Cerebellar cortex (tissue), 1 donor: Measurements from ENCODE around the gene FAM219A.
"Not testable (repeated sequence)": the region's sequence is repeated elsewhere in the genome, so short reads cannot be mapped to it uniquely, and the experiment has no call there.

Experiments used
- DNase-seq: peaks from one replicate; pipeline ENCODE4 v3.0.0-alpha.2; 2015; ENCODE audit warnings: low spot score

Gene FAM219A

DNA sequence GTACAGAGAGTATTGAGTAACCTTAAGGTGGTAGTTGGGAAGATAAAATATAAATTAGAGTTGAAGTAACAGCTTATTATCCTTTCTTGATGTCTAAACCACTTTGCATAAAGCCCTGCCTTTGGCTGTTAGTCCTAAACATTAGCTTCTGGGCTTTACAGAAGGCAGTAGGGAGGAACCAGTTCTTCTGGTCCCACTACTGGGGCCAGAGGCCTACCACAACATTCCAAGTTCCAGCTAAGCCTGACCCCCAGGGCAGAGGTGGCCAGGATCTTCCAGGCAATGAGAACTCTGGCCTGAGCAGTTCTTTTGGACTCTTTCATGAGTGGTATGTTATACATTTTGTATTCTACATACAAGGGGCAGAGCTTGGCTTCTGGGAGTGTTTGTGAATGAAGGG is 26.3 kb upstream of the FAM219A start:
- DNase-seq, result no peak

- DNase-seq, result not testable (repeated sequence)
Measured at GRCh38 chr9:34482746-34483145, 24.4 kb upstream of the FAM219A start.

DNA sequence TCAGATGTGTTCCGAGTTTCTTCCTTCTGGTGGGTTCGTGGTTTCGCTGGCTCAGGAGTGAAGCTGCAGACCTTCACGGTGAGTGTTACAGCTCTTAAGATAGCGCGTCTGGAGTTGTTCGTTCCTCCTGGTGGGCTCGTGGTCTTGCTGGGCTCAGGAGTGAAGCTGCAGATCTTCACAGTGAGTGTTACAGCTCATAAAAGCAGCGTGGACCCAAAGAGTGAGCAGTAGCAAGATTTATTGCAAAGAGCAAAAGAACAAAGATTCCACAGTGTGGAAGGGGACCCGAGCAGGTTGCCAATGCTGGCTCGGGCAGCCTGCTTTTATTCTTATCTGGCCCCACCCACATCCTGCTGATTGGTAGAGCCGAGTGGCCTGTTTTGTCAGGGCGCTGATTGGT is 23.2 kb upstream of the FAM219A start:
- DNase-seq, result not testable (repeated sequence)

DNA sequence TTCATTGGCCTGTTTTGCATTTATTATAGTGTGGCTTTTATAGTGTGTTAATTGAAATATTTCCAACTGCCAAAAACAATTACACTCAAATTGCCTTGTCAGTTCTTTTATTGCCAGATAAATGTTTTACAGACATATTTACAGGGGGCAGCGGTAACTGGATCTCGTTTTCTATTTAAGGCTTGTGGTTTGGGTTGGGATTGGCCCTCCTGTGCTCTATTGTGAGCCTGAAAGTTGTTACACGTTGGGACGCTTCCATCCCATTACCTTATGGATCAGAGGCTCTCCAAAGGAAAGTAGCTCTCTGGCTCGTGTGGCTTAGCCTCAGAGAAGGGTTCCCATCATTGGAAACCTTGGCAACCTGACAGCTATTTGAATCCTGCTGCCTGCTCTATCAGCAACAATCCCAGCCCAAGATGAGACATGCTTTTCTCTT is 21.1 kb upstream of the FAM219A start:
- no peak for DNase-seq

GRCh38 chr9:34477541-34477940 is 19.2 kb upstream of the FAM219A start:
- DNase-seq, result no peak

- DNase-seq, result no peak
Measured at GRCh38 chr9:34475097-34475496, 16.7 kb upstream of the FAM219A start.

DNA sequence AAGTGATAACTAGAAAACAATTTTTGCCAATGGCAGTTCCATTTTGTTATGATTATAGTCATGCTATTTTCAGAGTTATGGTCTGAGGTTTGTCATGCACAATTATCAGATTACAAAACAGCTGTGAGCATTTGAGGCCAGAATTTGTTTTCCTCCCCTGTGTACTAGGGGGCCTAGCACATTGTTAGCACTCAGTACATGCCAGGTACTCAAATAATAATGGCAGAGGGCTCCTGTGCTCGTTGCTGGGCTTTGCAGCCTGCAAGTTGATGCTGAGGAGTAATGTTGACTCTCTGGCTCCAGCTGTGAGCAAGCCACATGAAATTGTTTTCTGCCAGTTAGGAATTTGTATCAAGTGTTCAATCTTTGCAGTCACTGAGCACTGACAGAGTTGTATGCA is 7.1 kb upstream of the FAM219A start:
- DNase-seq, result no peak

- no peak for DNase-seq
Measured at GRCh38 chr9:34464571-34464970, 6.2 kb upstream of the FAM219A start.

- no peak for DNase-seq
Measured at GRCh38 chr9:34463901-34464232, 5.5 kb upstream of the FAM219A start.

GRCh38 chr9:34463098-34463900 is 4.9 kb upstream of the FAM219A start:
- no peak for DNase-seq

DNA sequence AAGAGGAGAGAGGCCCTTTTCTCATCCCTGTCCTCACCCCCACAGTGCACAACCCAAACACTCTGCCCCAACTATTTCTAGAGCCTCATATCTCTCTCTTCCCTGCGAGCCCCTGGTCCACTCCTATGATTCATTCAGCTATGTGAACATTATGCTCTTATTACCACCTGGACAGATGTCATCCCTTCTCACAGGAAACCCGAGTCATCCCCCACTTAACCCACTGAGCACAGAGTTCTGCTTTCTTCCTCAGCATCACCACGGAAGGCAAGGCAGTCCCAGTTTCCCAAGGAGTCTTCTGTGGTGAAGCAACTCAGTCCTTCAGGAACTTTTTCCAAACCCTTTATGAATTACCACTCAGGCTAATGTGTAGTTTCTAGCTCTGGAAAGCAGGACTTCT is 1.6 kb upstream of the FAM219A start:
- DNase-seq, result no peak

GRCh38 chr9:34459356-34459755 is 986 bp upstream of the FAM219A start:
- no peak for DNase-seq

DNA sequence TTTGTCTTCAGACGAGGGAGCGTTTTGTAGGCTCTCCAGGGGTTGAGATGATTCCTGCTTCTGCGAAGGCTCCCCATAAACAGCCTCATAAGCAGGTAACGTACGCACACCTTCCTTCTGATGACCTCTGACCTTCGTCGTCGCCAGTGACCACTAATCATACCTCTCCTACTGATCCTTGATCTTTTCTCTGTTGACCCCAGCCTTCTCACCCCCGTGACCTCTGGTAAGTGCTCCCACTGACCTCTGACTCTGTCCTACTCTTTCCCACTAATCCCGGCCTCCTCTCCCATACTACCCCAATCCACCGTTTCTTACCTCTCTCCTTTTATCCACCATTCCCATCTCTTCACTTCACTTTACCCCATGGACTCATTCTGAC is 580 bp upstream of the FAM219A start:
- no peak for DNase-seq

- DNase-seq, result peak; percentile 77
Measured at GRCh38 chr9:34457266-34458012, 931 bp downstream of the FAM219A start.

DNA sequence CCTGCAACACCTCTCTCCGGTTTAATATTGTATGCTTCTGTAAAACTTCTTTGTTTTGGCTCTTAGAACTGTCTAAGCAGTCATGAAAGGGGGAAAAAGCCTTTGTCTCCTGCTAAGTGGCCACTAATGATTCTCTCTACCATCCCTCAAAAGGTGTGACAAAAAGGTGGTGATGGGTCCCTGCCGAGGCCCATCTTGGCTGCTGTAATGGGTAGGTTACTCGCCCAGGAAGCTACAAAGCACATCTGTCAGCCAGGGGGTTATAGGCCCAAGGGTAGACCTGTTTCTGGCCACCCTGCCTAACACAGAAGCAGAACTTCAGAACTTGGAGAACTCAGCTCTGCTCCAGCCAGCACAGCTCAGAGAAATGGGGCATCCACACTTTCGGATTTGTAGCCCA is 1.6 kb downstream of the FAM219A start:
- no peak for DNase-seq

- no peak for DNase-seq
Measured at GRCh38 chr9:34456151-34456550, 2.2 kb downstream of the FAM219A start.

GRCh38 chr9:34454571-34455065 is 3.8 kb downstream of the FAM219A start:
- no peak for DNase-seq

- DNase-seq, result no peak
Measured at GRCh38 chr9:34452568-34452967, 5.8 kb downstream of the FAM219A start.

DNA sequence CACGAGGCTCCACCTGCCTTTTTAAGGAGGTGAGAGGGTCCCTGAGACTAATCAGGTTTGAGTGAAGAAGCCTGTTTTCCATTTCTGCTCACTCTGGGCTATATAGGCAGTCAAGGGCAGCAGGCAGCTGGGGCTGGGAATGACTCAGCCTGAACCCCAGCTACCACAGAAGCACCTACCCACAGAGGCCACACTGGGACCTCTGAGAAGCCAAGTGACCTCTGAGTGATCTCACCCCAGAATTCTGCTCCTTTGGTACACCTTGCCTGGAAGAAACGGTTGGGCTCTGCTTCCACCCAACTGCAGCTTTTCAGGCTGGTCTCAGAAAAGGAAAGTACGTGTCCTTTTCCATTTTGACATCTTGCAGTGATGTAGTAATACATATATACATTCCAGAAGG is 6.8 kb downstream of the FAM219A start:
- no peak for DNase-seq

GRCh38 chr9:34451135-34451534 is 7.2 kb downstream of the FAM219A start:
- no peak for DNase-seq

- no peak for DNase-seq
Measured at GRCh38 chr9:34450644-34451043, 7.7 kb downstream of the FAM219A start.

- DNase-seq, result no peak
Measured at GRCh38 chr9:34446951-34447350, 11.4 kb downstream of the FAM219A start.

GRCh38 chr9:34446468-34446891 is 11.9 kb downstream of the FAM219A start:
- no peak for DNase-seq
